NK-92 (cell line): ENCODE data around the gene TMEM243.

Experiments used
- DNase-seq: peaks from one replicate; lab custom pipeline; 2025; ENCODE audit not compliant: unreplicated experiment; lab: John Stamatoyannopoulos, UW

TMEM243 gene

DNA sequence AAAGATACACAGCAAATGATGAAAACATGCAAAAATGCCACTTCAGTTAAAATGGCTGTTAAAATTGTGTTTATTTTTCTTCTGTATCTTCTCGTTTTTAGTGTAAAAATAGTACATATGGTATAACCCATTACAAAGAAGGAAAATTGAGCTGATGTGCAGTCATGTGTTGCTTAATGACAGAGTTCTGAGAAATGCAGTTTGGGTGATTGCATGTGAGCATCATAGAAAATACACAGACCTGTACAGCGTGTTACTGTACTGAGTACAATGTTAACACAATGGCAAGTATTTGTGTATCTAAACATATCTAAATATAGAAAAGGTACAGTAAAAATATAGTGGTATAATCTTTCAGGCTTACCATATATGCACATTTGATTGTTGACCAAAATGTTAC, 60.0 kb downstream of the TMEM243 start:
- no peak for DNase-seq

DNA sequence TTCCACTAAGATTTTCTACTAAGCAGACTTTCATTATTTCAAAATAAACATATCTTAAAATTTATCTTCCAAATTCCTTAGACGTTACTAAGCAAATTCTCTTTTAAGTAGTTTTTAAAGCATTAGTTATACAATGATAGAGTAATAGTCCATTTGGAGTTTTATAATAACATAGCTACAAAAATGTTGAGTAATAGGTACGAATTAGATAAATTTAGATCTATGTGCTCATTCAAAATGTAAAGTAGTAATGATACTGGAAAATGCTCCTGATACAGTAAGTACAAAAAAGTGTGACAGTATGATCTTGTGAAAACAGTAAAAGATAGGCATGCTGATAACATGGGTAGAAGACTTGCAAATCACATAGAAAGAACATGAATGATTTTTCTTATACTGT, 62.8 kb downstream of the TMEM243 start:
- DNase-seq = no peak

DNA sequence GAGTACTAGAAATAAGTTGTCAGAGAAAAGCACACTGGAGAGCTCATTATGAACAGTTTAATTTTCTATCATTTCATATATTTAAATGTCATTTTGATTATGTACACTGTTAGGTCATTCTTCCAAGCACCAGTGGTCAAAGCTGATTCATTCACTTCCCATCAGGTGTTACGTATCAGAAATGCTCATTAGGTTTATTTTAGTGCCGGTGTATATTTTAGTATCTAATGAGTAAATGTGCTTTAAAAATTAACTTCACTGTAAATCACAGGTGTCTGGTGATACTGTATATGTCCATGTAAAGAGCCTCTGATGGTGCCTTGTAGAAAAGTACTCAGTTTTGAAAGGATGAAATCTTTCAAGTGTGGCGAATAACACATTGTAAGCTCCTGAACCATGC, 63.7 kb downstream of the TMEM243 start:
- DNase-seq = no peak

DNA sequence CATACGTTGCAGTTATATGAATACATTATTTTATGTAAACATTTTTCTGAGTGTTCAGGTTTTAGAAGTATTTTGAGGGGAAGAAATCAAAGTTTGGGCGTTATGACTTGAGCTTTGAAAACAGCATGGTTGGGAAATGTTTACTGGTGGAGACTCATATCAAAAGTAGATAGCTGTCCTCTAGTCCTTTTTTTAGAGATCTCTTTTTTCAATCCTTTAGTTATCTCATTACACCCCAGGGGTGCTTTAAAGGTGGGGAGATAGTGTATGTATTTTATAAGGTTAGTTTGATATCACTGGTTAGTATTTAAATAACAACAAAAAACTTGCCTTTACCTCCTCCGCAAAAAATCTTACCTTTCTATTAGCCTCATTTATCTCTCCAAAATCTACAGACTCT, 65.0 kb downstream of the TMEM243 start:
- DNase-seq = no peak

DNA sequence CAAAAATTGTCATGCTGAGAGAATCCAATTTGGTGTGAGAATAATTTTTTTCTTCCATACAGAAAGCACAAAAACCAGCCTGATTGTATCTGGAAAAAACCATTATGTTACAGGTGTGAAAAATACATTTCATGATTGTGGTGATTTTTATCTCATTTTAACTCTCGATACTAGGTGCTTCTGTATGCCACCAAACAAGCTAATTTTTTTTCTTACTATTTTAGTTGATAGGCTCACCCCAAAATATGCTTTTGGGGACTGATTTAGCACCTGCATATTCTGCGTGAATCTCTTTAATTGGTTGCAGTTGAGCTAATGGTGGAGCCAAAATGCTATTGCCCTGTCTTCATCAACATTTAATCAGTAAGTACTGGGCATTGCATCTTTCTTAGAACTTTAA, 65.4 kb downstream of the TMEM243 start:
- no peak for DNase-seq

DNA sequence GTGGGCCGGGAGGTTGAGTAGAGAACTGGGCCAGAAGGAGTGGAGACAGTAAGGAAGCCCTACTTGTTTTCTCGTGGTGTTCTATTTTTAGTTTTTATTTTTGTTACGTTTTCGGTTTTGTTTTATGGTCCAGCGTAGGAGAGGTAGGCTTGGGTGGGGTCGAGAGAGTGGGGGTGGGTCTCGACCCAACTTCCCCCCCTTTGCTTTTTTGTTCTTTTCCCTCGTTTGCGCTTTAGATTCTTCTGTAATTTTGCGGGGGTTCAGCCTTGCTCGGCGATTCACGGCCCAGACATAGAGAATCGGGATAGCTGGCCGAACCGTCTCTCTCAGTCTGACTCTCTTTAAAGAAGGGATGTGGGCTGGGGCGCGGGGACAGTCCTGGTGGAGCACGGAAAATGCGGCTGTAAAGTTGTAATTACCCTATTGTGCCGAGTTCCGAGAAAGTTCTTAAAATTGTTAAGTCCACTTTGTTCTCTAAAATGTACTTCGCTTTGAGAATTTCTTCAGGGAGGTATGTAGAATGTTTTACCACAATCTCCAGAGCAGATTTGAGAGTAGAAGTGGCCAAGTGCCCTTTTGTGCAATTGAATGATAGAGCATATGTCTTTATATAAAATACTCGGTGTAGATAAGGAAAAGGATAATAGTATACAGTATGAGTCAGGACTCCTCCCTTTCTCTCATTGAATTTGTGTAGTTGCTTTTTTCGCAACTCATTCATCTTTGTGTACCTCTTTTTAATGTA, 66.5 kb downstream of the TMEM243 start:
- DNase-seq = no peak

DNA sequence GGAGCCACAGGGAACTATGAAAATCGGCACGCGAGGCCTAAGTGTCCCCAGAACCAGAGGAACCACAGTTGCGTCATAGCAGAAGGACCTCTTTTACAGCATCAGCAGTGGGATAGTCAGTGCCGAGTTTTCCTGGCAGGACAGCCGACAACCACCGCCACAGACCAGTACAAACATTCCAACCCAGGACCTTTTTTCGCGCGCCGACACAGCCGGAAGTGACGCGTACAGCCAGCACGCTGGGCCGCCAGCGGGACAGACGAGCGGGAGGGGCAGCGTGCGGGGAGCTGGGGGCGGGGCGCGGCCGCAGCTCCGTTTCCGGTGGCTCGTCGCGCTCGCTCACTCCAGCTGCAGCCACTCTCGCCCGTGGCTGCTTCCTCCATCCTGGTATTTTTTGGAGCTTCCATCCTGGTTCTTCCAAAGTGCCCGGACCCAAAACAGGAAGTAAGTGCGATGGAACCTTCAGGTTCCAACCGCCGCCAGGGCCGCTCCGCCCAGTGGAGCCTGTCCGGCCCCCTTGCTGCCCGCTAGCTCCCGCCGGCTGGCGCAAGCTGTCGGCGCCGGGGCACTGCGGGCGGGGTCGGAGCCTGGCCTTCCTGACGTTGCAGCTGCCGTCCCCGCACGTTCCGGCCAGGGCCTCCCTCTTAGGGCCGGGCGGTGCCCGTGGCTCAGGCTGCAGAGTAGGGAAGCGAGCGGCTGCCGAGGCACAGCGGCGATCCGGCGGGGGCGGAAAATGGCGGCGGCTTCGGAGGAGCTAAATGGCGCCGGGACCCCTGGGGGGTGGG, 67.2 kb downstream of the TMEM243 start, which contains the start of gene DMTF1:
DMTF1 (plus strand) TSS at position 342 of the 785 bp plus-strand sequence. CDS start 12,489 bp downstream, outside the sequence.
- DNase-seq = peak; percentile 9

DNA sequence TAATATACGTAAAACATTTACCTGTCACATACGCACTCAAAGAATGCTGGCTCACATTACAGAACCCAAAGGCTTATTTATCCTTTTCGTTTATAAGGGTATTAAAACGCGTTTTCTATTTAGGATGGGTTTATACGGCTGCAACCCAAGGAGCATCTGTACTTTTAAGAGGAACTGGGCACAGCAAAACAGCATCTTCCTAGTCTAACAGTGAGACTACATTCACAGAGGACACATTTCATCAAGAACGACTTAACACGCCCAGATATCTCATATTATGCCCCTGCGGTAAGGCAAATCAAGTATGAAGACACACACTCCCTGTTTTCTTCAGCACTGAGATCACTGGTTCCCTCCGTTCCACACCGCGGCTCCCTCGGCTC, 67.8 kb downstream of the TMEM243 start:
- no peak for DNase-seq

DNA sequence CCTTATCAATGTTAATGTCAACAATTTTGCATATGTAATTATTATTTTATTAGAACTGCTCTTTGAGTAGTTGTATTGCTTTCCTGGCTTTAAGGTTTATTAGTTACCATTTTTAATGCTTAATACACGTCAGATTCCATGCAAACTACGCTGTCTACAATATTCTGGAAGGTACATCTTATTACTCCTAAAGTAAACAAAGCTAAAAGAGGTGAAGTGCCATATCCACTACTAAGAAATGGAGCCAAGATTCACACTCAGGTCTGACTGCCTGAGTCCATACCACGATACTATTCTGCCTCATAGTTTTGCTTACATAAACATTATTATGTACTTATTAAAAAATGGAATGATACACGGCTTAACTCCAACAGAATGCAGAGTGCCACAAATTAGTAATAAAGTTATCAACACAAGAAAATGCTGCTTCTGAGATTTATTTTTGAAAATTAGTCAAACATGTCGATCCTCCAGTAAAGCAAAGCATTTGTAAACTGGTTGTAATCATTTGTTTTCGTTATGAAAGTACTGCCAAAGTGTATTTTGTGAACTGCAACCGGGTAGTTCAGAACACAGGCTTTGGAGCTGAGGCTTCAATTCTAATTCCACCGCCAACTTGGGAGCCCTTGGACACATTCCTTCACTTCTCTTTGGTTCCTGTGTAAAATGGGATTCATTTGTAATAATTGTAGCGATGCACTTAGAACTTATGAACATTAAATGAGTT, 68.4 kb downstream of the TMEM243 start:
- DNase-seq = no peak

DNA sequence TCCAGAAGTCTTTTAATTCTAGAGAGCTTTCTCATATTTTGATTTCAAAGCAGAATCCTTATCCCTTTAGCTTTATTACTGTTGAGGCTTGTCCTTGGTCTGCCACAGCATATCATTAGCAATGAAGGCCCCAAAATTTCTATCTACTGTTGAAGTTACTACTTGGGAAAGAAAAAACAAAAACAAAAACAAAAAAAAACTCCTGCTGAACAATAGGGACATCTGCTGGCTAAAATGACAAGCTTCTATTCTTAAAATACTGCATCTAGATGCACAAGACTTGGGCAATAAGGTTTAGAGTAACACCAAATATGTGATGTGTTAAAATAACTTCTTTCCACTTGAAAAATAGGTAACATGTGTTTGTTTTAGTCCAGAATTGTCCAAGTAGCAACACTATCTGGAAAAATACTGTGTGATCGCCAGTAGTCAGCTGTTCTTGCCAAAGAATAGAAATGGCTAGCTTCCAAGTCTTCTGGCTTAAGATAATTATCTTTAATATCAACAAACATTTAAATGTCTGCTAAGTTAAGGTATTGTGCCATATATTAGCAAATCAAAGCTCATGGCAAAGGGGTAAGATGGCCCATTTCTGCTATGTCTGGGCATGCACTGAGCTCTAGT, 71.1 kb downstream of the TMEM243 start:
- no peak for DNase-seq

DNA sequence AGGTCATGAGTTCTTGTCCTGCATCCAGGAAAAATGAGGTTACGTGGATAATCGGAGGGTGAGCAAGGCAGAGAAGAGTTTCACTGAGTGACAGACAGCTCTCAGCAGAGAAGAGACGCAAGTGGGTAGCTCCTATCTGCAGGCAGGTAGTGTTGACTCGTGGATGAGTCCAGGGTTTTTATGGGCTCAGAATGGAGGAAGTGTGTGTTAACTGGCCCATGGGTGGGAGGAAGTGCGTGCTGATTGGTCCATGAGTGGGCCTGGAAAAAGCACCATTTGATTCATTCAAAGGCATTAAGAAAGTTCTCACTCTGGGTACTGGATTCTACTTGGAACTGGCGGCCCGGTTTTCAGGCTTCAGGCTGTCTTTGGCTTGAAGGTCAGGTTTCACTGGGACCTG, 72.0 kb downstream of the TMEM243 start:
- no peak for DNase-seq

DNA sequence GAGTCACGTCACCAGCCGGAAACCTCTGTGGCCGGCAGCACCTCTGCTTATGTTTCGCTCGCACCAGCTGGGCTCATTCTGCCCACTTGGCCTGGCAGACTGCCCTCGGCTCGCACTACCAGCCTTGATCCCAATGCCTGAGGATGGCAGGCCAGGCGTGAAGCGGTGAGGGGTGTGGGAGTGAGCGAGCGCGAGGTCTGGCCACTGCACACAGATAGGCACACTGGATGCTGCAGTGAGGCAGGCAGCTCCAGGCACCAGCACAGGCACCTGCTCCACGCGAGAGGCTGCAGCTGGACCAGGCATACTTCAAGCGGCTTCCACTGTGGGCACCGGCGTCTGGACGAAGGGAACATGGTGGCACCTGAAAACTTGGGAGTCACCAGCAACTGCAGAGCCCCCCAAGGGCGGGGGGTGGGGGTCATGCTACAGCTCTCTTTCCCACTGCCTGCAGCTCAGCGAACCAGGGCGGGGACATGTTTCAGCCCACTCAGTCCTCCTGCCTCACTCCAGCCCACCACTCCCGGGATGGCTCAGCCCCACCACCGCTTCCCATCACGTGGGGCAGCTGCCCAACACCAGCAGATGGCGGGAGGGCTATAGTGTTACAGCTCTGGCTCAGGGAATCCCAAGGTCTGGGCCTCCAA, 72.7 kb downstream of the TMEM243 start:
- no peak for DNase-seq
